HEK293T (cell line): Measurements from ENCODE around the gene CD38.

ENCODE experiments used
- ARNT ChIP-seq: fragments of 450-650 bp; IDR thresholded peaks from 2 replicates; pipeline ENCODE4 v1.6.1; 2017; ENCODE audit warnings: mild to moderate bottlenecking
- BHLHE40 ChIP-seq: fragments of 450-650 bp; IDR thresholded peaks from 2 replicates; pipeline ENCODE4 v1.6.1; 2016; ENCODE audit warnings: mild to moderate bottlenecking, moderate library complexity, borderline replicate concordance
- CTBP1 ChIP-seq: fragments of 450-650 bp; IDR thresholded peaks from 2 replicates; pipeline ENCODE4 v1.6.1; 2016; ENCODE audit warnings: borderline replicate concordance
- ELF4 ChIP-seq: fragments of 450-650 bp; IDR thresholded peaks from 2 replicates; pipeline ENCODE4 v1.6.1; 2017; ENCODE audit warnings: antibody characterized with exemption
- FOXA1 ChIP-seq: fragments of 450-650 bp; IDR thresholded peaks from 2 replicates; pipeline ENCODE4 v1.6.1; 2016; ENCODE audit warnings: mild to moderate bottlenecking
- FOXM1 ChIP-seq: fragments of 450-650 bp; IDR thresholded peaks from 2 replicates; pipeline ENCODE4 v1.6.1; 2017; ENCODE audit warnings: mild to moderate bottlenecking, borderline replicate concordance
- LEF1 ChIP-seq: fragments of 450-650 bp; IDR thresholded peaks from 2 replicates; pipeline ENCODE4 v1.6.1; 2017; ENCODE audit warnings: mild to moderate bottlenecking, borderline replicate concordance
- NFRKB ChIP-seq: fragments of 450-650 bp; IDR thresholded peaks from 2 replicates; pipeline ENCODE4 v1.6.1; 2016; ENCODE audit warnings: mild to moderate bottlenecking, moderate library complexity
- SP1 ChIP-seq: fragments of 450-650 bp; IDR thresholded peaks from 2 replicates; pipeline ENCODE4 v1.6.1; 2017
- SUZ12 ChIP-seq: fragments of 450-650 bp; IDR thresholded peaks from 2 replicates; pipeline ENCODE4 v1.6.1; 2016; ENCODE audit warnings: mild to moderate bottlenecking
- TARDBP ChIP-seq: fragments of 450-650 bp; IDR thresholded peaks from 2 replicates; pipeline ENCODE4 v1.6.1; 2016

DNA sequence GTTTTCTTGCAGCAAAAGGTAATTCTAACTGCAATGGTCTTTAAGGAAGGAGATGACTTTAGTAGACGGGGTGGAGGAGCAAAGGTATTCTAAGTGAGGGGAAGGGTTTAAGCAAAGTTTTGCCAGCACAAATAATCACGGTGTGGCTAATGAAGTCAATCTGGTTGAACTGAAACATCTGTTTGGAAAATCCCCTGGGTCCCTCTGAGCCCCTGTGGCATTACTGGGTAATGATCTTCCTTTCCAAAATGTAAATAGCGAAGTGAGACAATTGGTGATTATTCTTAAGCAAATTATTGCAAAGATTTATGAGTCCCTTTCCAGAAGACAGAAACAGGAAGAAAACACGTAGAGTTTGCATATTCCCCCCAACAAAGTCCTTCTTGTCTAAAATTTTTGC lies 113.2 kb downstream of the CD38 start:
- TF ChIP-seq LEF1, result no peak
- no peak for TF ChIP-seq BHLHE40
- no peak for TF ChIP-seq ARNT
- no peak for TF ChIP-seq NFRKB
- no peak for TF ChIP-seq FOXA1
- no peak for TF ChIP-seq SUZ12
- TF ChIP-seq CTBP1, result no peak
- no peak for TF ChIP-seq ELF4
- TF ChIP-seq FOXM1, result no peak
- TF ChIP-seq TARDBP, result no peak
- TF ChIP-seq SP1, result no peak
